MM.1S (cell line): ENCODE results near the gene NXF1.
A peak's percentile ranks its signal among the peaks of the same experiment; 100 is the strongest.

Experiments
- DNase-seq: peaks from one replicate; pipeline ENCODE4 v3.0.0-alpha.2; 2015
- H2AFZ ChIP-seq: fragments of 300-600 bp; sonication (generic); 2 replicates; pipeline ENCODE4 v1.6.0; 2016; ENCODE audit warnings: antibody characterized with exemption, low read length
- H3F3A ChIP-seq: fragments of 300-600 bp; sonication (generic); 2 replicates; pipeline ENCODE4 v1.6.1; 2016; ENCODE audit warnings: mild to moderate bottlenecking, antibody characterized with exemption, low read length, moderate library complexity, mixed read lengths; ENCODE audit not compliant: insufficient read depth
- H3K27ac ChIP-seq: fragments of 300-600 bp; sonication (generic); 2 replicates; pipeline ENCODE4 v1.5.1; 2016; ENCODE audit warnings: mild to moderate bottlenecking, low read length
- H3K27me3 ChIP-seq: fragments of 300-600 bp; sonication (generic); replicated peaks from 2 replicates; pipeline ENCODE4 v1.6.0; 2016; ENCODE audit warnings: low read length; ENCODE audit not compliant: insufficient read depth
- H3K36me3 ChIP-seq: fragments of 300-600 bp; sonication (generic); replicated peaks from 2 replicates; pipeline ENCODE4 v1.6.1; 2016; ENCODE audit warnings: mild to moderate bottlenecking, low read length, mixed read lengths; ENCODE audit not compliant: insufficient read depth
- H3K4me1 ChIP-seq: fragments of 300-600 bp; sonication (generic); 2 replicates; pipeline ENCODE4 v1.6.1; 2016; ENCODE audit warnings: low read length, mixed read lengths
- H3K4me2 ChIP-seq: fragments of 300-600 bp; sonication (generic); 2 replicates; pipeline ENCODE4 v1.6.0; 2016; ENCODE audit warnings: low read depth, low read length
- H3K4me3 ChIP-seq: fragments of 300-600 bp; sonication (generic); 2 replicates; pipeline ENCODE4 v1.5.1; 2016; ENCODE audit warnings: low read length, mixed read lengths
- H3K79me2 ChIP-seq: fragments of 300-600 bp; sonication (generic); 2 replicates; pipeline ENCODE4 v1.6.1; 2016; ENCODE audit warnings: mixed run types, low read length, mixed read lengths
- H3K9ac ChIP-seq: fragments of 300-600 bp; sonication (generic); 2 replicates; pipeline ENCODE4 v1.6.1; 2016; ENCODE audit warnings: low read length, mixed read lengths
- H3K9me2 ChIP-seq: fragments of 300-600 bp; sonication (generic); replicated peaks from 2 replicates; pipeline ENCODE4 v1.6.1; 2016; ENCODE audit warnings: mild to moderate bottlenecking, low read length, mixed read lengths; ENCODE audit not compliant: insufficient read depth
- H3K9me3 ChIP-seq: fragments of 300-600 bp; sonication (generic); replicated peaks from 2 replicates; pipeline ENCODE4 v1.6.1; 2016; ENCODE audit warnings: mild to moderate bottlenecking, low read length, mixed read lengths; ENCODE audit not compliant: insufficient read depth
- H4K20me1 ChIP-seq: fragments of 300-600 bp; sonication (generic); 2 replicates; pipeline ENCODE4 v1.6.1; 2016; ENCODE audit warnings: mild to moderate bottlenecking, low read length, moderate library complexity, mixed read lengths; ENCODE audit not compliant: insufficient read depth
- EZH2 ChIP-seq: fragments of 300-600 bp; sonication (generic); optimal IDR thresholded peaks from 2 replicates; pipeline ENCODE3; 2017; ENCODE audit warnings: low read depth, mild to moderate bottlenecking, antibody characterized with exemption, low read length, mixed read lengths
- EZH2phosphoT487 ChIP-seq: fragments of 300-600 bp; sonication (generic); IDR thresholded peaks from 2 replicates; pipeline ENCODE4 v1.6.1; 2018; ENCODE audit warnings: antibody characterized with exemption, low read length
- TF ChIP-seq, protein P1 (sequence below): fragments of 300-600 bp; sonication (generic); IDR thresholded peaks from 2 replicates; pipeline ENCODE4 v1.5.1; 2016; ENCODE audit warnings: antibody characterized with exemption, low read length, mixed read lengths

Gene NXF1

DNA sequence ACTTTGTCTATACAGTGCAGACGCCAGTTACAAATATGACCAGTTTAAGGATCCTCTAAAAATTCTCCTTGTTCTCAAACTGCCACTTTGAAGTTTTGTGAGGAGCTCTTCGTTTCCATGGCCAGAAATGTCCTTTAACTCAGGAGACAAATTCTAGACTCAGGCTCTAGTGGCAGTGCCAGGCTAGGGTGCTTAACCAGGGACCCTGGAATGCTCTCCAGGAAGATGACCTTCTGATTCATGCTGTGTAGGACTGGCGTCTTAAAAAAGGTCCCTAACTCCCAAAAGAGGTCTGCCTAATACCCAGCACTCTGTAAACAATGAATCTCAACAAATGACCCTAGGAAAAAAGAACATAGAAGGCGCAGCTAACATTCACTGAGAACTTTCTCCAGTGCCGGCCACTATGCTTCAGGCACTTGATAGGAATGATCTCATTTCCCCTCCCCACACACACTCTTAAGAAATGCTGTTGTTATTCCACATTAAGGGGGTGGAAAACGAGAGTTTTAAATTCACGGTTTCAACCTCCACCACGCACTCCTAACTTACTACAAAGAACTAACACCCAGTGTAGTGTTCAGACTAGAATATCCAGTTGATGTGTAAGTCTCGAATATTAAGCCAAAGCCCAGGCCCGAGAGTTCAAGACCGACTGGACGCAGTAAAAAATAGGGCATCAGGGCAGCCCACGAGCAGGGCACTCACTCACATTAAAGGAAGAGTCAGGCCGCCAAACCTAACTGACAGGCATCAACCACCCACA lies 747 bp downstream of the NXF1 start:
- peaks cover 23% of the 10 kb centered on the region for H3F3A ChIP-seq
- H3K9ac ChIP-seq: peak overlapping the region; percentile 66
- peaks cover 20% of the 10 kb centered on the region for H3K36me3 ChIP-seq
- DNase-seq: peak; percentile 36
- H3K4me1 ChIP-seq: peaks cover 35% of the 10 kb centered on the region
- peak overlapping the region; percentile 89; the same call in 1 of the 2 replicates for H3K27ac ChIP-seq
- H3K9me2 ChIP-seq: no peaks in the 10 kb centered on the region
- no peaks in the 10 kb centered on the region for H4K20me1 ChIP-seq
- no peaks in the 10 kb centered on the region for H3K27me3 ChIP-seq
- H2AFZ ChIP-seq: no peak overlapping the region
- TF ChIP-seq, protein P1, sequence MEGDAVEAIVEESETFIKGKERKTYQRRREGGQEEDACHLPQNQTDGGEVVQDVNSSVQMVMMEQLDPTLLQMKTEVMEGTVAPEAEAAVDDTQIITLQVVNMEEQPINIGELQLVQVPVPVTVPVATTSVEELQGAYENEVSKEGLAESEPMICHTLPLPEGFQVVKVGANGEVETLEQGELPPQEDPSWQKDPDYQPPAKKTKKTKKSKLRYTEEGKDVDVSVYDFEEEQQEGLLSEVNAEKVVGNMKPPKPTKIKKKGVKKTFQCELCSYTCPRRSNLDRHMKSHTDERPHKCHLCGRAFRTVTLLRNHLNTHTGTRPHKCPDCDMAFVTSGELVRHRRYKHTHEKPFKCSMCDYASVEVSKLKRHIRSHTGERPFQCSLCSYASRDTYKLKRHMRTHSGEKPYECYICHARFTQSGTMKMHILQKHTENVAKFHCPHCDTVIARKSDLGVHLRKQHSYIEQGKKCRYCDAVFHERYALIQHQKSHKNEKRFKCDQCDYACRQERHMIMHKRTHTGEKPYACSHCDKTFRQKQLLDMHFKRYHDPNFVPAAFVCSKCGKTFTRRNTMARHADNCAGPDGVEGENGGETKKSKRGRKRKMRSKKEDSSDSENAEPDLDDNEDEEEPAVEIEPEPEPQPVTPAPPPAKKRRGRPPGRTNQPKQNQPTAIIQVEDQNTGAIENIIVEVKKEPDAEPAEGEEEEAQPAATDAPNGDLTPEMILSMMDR: no peak
- TF ChIP-seq EZH2 (no peak), EZH2phosphoT487 (no peak)
- H3K4me2 ChIP-seq: peak overlapping the region; percentile 90
- H3K9me3 ChIP-seq: no peaks in the 10 kb centered on the region
- peak overlapping the region; percentile 70 for H3K4me3 ChIP-seq
- peaks cover 33% of the 10 kb centered on the region for H3K79me2 ChIP-seq

DNA sequence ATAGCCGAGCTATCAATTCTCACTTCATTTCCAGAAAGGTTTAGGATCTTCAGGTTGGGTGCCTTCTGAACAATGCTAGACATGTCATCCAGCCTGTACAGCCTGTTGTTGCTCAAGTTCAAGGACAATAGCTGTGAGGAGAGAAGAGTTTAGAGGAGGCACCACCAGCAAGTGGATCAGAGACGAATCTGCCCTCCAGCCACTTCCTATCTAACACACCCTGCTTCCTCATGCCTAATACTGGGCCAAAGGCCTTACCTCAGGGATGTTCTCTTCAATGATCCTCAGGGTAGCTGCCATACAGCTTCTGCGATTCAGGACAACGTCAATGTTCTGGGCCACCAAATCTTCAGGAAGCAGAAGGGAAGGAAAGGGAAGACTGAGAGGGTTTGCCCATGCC lies 4.2 kb downstream of the NXF1 start:
- H3K9me3 ChIP-seq: no peaks in the 10 kb centered on the region
- H4K20me1 ChIP-seq: no peaks in the 10 kb centered on the region
- no peak overlapping the region for H3K4me2 ChIP-seq
- TF ChIP-seq EZH2phosphoT487 (no peak), EZH2 (no peak)
- TF ChIP-seq, protein P1: no peak
- H3K36me3 ChIP-seq: peaks cover 21% of the 10 kb centered on the region
- H3F3A ChIP-seq: peaks cover 5% of the 10 kb centered on the region
- H3K27ac ChIP-seq: no peak overlapping the region
- H3K79me2 ChIP-seq: peaks cover 33% of the 10 kb centered on the region
- H2AFZ ChIP-seq: no peak overlapping the region
- DNase-seq: no peak
- H3K9ac ChIP-seq: no peak overlapping the region
- peaks cover 9% of the 10 kb centered on the region for H3K4me1 ChIP-seq
- no peaks in the 10 kb centered on the region for H3K9me2 ChIP-seq
- no peak overlapping the region for H3K4me3 ChIP-seq
- H3K27me3 ChIP-seq: no peaks in the 10 kb centered on the region

DNA sequence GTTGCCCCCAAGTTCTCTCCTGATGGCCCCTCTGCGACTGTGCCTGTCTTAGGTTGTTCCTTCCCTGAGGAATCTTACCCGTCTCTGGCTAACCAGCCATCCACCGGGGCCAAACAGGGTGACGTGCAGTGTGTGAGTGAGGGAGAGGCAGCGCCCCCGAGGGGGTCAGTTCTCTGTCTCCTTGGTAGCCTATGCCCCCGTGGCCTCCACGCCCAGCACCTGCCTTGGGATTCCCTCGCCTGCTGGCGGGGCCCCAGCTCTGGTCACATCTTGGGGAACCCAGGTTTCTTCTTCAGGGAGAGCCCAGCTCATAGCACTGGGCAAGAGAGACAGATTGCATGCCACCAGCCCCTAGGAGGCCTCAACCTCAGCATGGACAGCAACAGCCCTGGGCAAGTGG lies 5.8 kb downstream of the NXF1 start:
- Histone ChIP-seq H3K36me3 (peaks cover 23% of the 10 kb centered on the region), H3K9me2 (no peaks in the 10 kb centered on the region), H4K20me1 (no peaks in the 10 kb centered on the region), H2AFZ (no peak overlapping the region), H3K4me2 (no peak overlapping the region), H3K9me3 (no peaks in the 10 kb centered on the region), H3K9ac (no peak overlapping the region), H3K79me2 (peaks cover 28% of the 10 kb centered on the region), H3F3A (no peaks in the 10 kb centered on the region), H3K27me3 (no peaks in the 10 kb centered on the region), H3K27ac (no peak overlapping the region), H3K4me3 (no peak overlapping the region), H3K4me1 (0 out of 2 replicates have a peak, but pooled peaks cover 8% of the 10 kb centered on the region)
- TF ChIP-seq EZH2: no peak
- TF ChIP-seq, protein P1: no peak
- TF ChIP-seq EZH2phosphoT487: no peak
- DNase-seq: no peak
